Stimulated activated CD8-positive, alpha-beta memory T cell treated with anti-CD3 and anti-CD28 coated beads, Interleukin-7, amount 100 ng/mL, for 1 hour (primary cell): ENCODE data around the gene MTHFD2.
"Not testable (repeated sequence)": the region's sequence is repeated elsewhere in the genome, so short reads cannot be mapped to it uniquely, and the experiment has no call there.

Experiments
- DNase-seq, 2 donors: peaks; one replicate each; pipeline ENCODE4 v3.0.0-alpha.2; 2020; ENCODE audit warnings: low read depth in 2 of 2

MTHFD2 gene

GRCh38 chr2:74198461-74199274 lies at the start of gene MTHFD2:
TSS of gene MTHFD2 (plus strand) at chr2:74198615. CDS start at chr2:74198642, 27 bp downstream.
- peak; percentile 72 to 78 for DNase-seq

- DNase-seq: no peak
These were observed 49.2 kb upstream of the MTHFD2 start for GRCh38 chr2:74149247-74149525.

GRCh38 chr2:74149570-74150319 lies 48.7 kb upstream of the MTHFD2 start:
- no peak for DNase-seq

DNA sequence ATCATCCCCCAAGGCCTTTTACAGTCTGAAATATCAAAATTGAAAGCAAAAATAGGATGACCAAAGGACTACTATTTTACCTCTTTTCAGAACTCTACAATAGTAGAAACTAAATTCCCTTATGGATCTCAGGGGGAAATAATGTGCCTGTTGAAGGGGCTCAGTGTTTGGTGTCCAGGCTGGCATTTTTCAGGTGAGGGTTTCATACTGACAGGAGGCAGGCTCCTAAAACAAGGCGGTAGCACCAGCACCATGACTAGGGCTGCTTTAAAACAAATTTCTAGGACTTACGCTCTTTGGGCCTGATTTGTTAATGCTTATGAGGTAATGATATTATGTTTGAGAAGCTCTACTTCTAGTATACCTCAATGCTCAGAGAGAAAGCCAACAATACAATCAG lies 45.5 kb upstream of the MTHFD2 start:
- DNase-seq: no peak

DNA sequence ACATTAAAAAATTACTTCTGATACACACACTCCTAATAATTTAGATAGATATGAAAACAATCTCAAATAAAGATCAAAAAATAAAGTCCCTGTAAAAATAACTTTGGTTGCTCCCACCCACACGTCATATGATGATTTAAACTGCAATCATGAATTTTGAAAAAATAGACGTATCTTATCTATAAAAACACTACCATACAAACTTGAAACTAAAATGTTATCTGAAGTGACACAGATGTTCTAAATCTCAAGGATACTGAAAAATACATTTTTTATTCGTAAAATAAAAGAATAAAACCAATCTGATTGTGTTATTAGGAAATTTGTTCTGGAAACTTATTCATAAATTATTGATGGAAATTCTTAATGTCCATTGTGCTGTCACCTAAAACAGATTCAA lies 42.6 kb upstream of the MTHFD2 start:
- DNase-seq: no peak

DNA sequence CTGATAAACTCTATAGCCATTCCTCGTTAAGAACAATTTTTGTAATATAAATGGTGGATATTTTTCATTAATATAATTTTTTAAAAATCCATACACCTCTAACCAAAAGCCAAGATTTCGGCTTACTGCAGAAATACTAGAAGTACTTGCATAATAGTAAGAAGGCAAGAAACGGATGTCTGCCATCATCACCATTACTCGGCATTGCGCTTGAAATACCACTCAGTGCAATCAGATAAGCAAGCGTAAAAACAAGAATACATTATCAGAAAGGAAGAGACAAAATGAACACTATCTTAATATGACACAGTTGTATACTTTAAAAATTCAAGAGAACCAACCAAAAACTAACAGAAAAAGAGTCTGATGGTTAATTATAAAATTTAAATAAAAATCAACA lies 35.5 kb upstream of the MTHFD2 start:
- no peak for DNase-seq

DNA sequence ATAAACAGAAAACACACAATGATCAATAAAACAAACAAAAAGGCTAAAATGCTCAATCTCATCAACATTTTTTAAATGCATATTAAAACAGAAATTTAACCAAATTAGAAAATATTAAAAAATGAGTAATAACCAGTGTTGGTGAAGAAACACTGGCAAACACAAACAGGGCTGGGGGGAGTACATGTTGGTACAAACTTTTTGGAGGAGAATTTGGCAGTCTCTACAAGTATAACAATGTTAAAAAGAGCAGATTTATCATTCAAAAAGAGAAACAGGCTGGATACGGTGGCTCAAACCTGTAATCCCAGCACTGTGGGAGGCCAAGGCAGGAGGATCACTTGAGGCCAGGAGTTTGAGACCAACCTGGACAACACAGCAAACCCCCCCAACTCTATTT lies 33.7 kb upstream of the MTHFD2 start:
- no peak for DNase-seq

GRCh38 chr2:74168739-74169138 lies 29.7 kb upstream of the MTHFD2 start:
- no peak for DNase-seq

- no peak for DNase-seq
These were observed 23.5 kb upstream of the MTHFD2 start for GRCh38 chr2:74174909-74175308.

GRCh38 chr2:74177696-74178095 lies 20.7 kb upstream of the MTHFD2 start:
- no peak for DNase-seq

GRCh38 chr2:74178211-74179062 lies 20.0 kb upstream of the MTHFD2 start, which contains the start of gene MOB1A:
TSS of gene MOB1A (minus strand) at chr2:74178879. CDS start at chr2:74178674, 205 bp downstream.
- peak; percentile 94 to 96 for DNase-seq

GRCh38 chr2:74179063-74179865 lies 19.2 kb upstream of the MTHFD2 start:
- no peak for DNase-seq

DNA sequence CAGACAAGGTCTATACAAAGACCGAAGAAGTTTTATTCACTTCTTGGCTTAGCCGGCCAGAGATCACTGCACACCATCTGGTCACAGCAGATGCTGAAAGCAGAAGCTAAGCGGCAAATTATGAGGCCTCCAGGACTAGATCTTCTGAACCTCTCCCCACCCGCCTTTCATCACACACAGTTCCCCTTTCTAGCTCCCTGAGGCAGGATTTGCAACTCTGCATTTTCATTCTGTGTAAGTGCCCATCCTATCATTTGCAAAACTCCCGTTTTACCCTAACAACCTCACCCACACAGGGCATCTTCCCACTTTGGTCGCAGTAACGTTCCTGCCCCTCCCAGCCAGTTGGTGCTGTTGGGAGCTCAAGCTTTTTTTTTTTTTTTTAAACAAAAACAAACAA lies 16.7 kb upstream of the MTHFD2 start:
- DNase-seq: no peak

GRCh38 chr2:74183878-74184277 lies 14.5 kb upstream of the MTHFD2 start:
- no peak for DNase-seq

DNA sequence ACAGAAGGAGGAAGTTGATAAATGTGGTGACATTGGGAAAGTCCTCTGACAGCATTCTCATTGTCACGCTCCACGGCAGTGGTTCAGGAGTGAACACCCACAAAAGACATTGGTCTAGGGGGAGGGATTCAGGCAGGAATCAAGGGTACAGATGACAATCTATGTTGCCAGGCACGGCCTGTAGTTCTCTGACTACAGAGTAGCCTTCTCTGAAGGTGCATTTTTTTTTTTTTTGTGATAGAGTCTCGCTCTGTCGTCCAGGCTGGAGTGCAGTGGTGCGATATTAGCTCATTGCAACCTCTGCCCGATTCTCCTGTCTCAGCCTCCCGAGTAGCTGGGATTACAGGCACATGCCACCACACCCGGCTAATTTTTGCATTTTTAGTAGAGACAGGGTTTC lies 12.4 kb upstream of the MTHFD2 start:
- DNase-seq: no peak

DNA sequence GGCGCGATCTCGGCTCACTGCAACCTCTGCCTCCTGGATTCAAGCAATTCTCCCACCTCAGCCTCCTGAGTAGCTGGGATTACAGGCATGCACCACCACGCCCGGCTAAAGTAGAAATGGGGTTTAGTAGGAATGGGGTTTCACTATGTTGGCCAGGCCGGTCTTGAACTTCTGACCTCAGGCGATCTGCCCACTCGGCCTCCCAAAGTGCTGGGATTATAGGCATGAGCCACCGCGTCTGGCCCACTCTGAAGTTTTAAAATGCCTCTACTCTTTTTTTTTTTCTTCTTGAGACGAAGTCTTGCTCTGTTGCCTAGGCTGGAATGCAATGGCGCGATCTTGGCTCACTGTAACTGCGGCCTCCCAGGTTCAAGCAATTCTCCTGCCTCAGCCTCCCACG lies 11.7 kb upstream of the MTHFD2 start:
- not testable (repeated sequence) for DNase-seq

GRCh38 chr2:74188018-74188601 lies 10.3 kb upstream of the MTHFD2 start:
- DNase-seq: no peak

- no peak for DNase-seq
These were observed 9.7 kb upstream of the MTHFD2 start for GRCh38 chr2:74188696-74189095.

DNA sequence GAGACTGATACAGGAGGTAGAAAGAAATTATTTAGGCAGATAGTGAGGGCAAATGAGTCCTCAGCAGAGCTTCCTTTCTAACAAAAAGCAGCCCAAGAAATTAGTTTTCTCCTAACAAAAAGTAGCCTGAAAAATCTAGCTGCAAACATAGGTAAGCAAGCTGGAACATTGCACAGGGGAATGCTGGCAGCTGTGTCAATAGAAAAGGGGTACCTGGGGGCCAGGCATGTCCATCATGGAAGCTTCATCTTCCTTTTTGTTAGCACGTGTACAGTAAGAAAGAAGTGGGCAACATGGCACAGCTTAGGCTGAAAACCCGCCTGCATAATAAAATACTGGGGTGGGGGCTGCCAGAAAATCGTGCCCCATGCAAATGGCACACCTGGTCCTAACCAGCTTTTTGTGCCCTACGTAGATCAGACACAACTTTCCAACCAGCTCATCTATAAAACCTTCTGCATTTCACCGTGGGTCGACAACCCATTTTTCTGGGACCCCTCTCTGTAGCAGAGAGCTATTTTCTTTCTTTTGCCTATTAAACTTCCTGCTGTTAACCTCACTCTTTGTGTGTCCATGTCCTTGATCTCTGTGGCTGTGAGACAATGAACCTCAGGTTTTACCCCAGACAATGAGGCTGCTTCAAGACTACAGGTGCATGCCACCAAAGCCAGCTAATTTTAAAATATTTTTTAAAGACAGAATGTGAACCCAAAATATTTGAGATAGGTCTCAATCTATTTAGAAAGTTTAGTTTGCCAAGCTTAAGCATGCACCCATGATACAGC lies 6.6 kb upstream of the MTHFD2 start:
- no peak for DNase-seq

DNA sequence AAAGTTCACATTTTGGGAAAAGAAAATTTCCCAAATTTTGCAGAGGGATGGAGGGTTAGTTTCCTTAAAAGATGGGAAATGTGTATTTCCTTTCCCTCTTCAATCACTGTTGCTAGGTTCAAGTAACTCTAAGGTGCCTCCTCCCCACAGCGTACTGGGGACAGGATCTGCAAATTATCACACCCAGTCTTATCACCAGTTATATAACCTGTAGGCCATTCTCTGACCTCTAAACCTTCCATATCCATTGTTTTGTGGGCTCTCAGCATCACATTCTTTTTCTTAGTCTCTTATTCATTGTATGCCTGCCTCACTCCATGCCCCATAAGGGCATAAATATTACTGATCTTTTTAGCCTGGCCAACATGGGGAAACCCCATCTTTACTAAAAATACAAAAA lies 3.6 kb upstream of the MTHFD2 start:
- DNase-seq: no peak
